OCI-LY3 (cell line): Measurements from ENCODE around the gene ADAMTS2.

Experiments used
- EZH2phosphoT487 ChIP-seq: fragments of 200-600 bp; shearing (Covaris generic); IDR thresholded peaks from 2 replicates; pipeline ENCODE4 v1.6.1; 2018; ENCODE audit warnings: antibody characterized with exemption, mixed run types, low read depth
- TF ChIP-seq, protein P1 (sequence below): fragments of 200-600, 300-600 bp; sonication (generic); IDR thresholded peaks from 2 replicates; pipeline ENCODE4 v1.5.1; 2014; ENCODE audit warnings: antibody characterized with exemption, low read length, low read depth

DNA sequence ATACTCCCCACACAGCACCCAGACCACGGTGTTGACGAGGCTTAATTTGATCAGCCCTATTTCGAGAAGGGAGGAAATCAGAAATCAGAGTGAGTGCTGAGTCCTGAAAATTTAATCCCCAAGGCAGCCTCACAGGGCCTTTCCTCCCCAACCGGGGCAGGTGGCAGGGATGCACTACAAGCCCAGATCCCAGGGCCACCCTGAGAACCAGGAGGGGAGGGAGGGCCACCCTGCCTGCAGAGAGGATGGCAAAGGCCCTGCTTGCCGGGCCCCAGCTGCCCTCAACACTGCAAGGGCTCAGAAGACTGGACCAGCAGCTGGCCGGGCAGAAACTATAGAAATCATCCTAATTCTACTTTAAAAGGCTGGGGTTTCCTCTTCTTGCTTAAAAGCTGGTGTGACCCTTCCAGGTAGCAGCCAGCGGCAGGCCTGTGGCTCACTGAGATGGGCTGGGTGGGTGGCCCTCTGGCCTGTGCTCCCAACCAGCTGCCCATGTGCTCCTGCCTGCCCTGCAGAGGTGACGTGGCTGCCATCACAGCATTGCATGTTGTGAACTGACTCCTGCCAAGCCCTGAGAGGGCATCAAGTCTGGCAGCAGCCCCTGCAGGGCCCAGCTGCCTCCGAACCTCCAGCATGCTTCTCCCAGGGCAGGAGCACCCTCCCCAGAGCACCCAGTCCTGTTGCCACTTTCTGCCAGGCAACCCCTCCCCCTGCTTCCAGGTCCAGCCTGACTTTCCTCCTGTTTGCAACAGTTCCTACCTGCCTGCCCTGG, 122.8 kb downstream of the ADAMTS2 start:
- TF ChIP-seq, protein P1, sequence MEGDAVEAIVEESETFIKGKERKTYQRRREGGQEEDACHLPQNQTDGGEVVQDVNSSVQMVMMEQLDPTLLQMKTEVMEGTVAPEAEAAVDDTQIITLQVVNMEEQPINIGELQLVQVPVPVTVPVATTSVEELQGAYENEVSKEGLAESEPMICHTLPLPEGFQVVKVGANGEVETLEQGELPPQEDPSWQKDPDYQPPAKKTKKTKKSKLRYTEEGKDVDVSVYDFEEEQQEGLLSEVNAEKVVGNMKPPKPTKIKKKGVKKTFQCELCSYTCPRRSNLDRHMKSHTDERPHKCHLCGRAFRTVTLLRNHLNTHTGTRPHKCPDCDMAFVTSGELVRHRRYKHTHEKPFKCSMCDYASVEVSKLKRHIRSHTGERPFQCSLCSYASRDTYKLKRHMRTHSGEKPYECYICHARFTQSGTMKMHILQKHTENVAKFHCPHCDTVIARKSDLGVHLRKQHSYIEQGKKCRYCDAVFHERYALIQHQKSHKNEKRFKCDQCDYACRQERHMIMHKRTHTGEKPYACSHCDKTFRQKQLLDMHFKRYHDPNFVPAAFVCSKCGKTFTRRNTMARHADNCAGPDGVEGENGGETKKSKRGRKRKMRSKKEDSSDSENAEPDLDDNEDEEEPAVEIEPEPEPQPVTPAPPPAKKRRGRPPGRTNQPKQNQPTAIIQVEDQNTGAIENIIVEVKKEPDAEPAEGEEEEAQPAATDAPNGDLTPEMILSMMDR: no peak
- no peak for TF ChIP-seq EZH2phosphoT487
